Keratinocyte (primary cell): Measurements from ENCODE around the gene RRAGC. TPM values are rescaled to one million over a fixed set of nuclear protein-coding genes. Genes with fewer than 3 reads are reported as not detected.

Experiments
- DNase-seq: peaks from one replicate; pipeline ENCODE4 v3.0.0-alpha.2; 2011; ENCODE audit warnings: low read depth, missing footprints, low spot score
- FAIRE-seq: peaks from 2 replicates; lab custom pipeline; 2011; peaks lifted over from hg19 to GRCh38; lab: Jason Lieb, UNC
- H2AFZ ChIP-seq: 2 replicates; pipeline ENCODE4 v1.6.0; 2012; ENCODE audit warnings: low read length, control low read depth, inconsistent platforms; ENCODE audit not compliant: control insufficient read depth
- H3K27ac ChIP-seq: 2 replicates; pipeline ENCODE4 v1.5.1; 2011; ENCODE audit warnings: low read length; ENCODE audit not compliant: control insufficient read depth, insufficient read depth
- H3K27me3 ChIP-seq: 3 replicates; pipeline ENCODE4 v1.6.0; 2011; ENCODE audit warnings: low read length; ENCODE audit not compliant: control insufficient read depth, insufficient read depth; ENCODE audit errors: extremely low read depth
- H3K36me3 ChIP-seq, 2 experiments: 2 replicates in 1 of 2; 3 replicates in 1 of 2; pipeline ENCODE4 v1.5.1; 2011; ENCODE audit warnings: low read length in 2 of 2, mild to moderate bottlenecking in 1 of 2; ENCODE audit not compliant: control insufficient read depth in 2 of 2, insufficient read depth in 2 of 2; ENCODE audit errors: extremely low read depth in 1 of 2
- H3K4me1 ChIP-seq: 3 replicates; pipeline ENCODE4 v1.5.1; 2011; ENCODE audit warnings: low read length; ENCODE audit not compliant: control insufficient read depth, insufficient read depth; ENCODE audit errors: extremely low read depth
- H3K4me2 ChIP-seq: 3 replicates; pipeline ENCODE4 v1.6.0; 2011; ENCODE audit warnings: low read depth, low read length; ENCODE audit not compliant: control insufficient read depth, insufficient read depth; ENCODE audit errors: extremely low read depth
- H3K4me3 ChIP-seq, 3 experiments: fragments of 200-600 bp in 1 of 3; sonication (generic) in 1 of 3; 2 replicates in 2 of 3; 3 replicates in 1 of 3; pipeline ENCODE4 v1.5.1; 2011 to 2016; ENCODE audit warnings: low read length in 3 of 3, mild to moderate bottlenecking in 3 of 3, control low read depth in 2 of 3, inconsistent platforms in 1 of 3, low read depth in 1 of 3, mixed read lengths in 1 of 3, mixed run types in 1 of 3, moderate library complexity in 1 of 3; ENCODE audit not compliant: control insufficient read depth in 2 of 3, insufficient read depth in 2 of 3; ENCODE audit errors: extremely low read depth in 1 of 3
- H3K79me2 ChIP-seq: 2 replicates; pipeline ENCODE4 v1.6.0; 2012; ENCODE audit warnings: low read length; ENCODE audit not compliant: control insufficient read depth, insufficient read depth
- H3K9ac ChIP-seq: 3 replicates; pipeline ENCODE4 v1.6.0; 2011; ENCODE audit warnings: low read length; ENCODE audit not compliant: control insufficient read depth, insufficient read depth; ENCODE audit errors: extremely low read depth
- H3K9me1 ChIP-seq: 3 replicates; pipeline ENCODE4 v1.6.0; 2011; ENCODE audit warnings: low read length; ENCODE audit not compliant: control insufficient read depth, insufficient read depth; ENCODE audit errors: extremely low read depth
- H3K9me3 ChIP-seq: 2 replicates; pipeline ENCODE4 v1.5.1; 2012; ENCODE audit warnings: low read depth, low read length; ENCODE audit not compliant: control insufficient read depth
- H4K20me1 ChIP-seq: 3 replicates; pipeline ENCODE4 v1.6.0; 2011; ENCODE audit warnings: low read length; ENCODE audit not compliant: control insufficient read depth, insufficient read depth; ENCODE audit errors: extremely low read depth
- CTCF ChIP-seq, 3 experiments: IDR thresholded peaks in 1 of 3; conservative IDR thresholded peaks in 1 of 3; optimal IDR thresholded peaks in 1 of 3; 2 replicates in 2 of 3; 3 replicates in 1 of 3; pipeline versions ENCODE3 to v1.5.1; 2011; ENCODE audit warnings: low read length in 3 of 3, mild to moderate bottlenecking in 3 of 3, moderate library complexity in 2 of 3, control low read depth in 1 of 3, inconsistent platforms in 1 of 3; ENCODE audit not compliant: insufficient read depth in 2 of 3; ENCODE audit errors: extremely low read depth in 1 of 3
- EZH2 ChIP-seq: IDR thresholded peaks from one replicate; pipeline ENCODE4 v1.6.1; 2012; ENCODE audit warnings: inconsistent platforms, mild to moderate bottlenecking, low read length, moderate library complexity
- dilution Hi-C: fragments of 300-500 bp; cut with MboI; formaldehyde crosslinking; loops from one replicate; pipeline ENCODE4 v1.7.0; 2020; ENCODE audit warnings: low sequenced_read_pairs; ENCODE audit not compliant: extremely low pct_ligation_motif_present
- polyA plus RNA-seq, 5 experiments: library from polyadenylated mRNA; depleted of rRNA in 3 of 5; stranded (reverse) in 3 of 5; stranded (forward) in 1 of 5; unstranded in 1 of 5; fragments of >200 nt; gene quantifications; 1 replicate in 1 of 5; 2 replicates in 3 of 5; 3 replicates in 1 of 5; pipeline versions ENCODE4 v1.2.1 to v1.2.3, GENCODE V29; 2011 to 2012; ENCODE audit warnings: missing spikeins in 2 of 5, low read depth in 1 of 5, low replicate concordance in 1 of 5

The RRAGC gene
- polyA plus RNA-seq, 1 donor (not counting 4 experiments of a cell fraction or from before 2014, with no cell fraction given): 37.8 TPM

GRCh38 chr1:38806090-38806489 is 53.5 kb downstream of the RRAGC start:
- no peaks in the 10 kb centered on the region for H3K79me2 ChIP-seq

DNA sequence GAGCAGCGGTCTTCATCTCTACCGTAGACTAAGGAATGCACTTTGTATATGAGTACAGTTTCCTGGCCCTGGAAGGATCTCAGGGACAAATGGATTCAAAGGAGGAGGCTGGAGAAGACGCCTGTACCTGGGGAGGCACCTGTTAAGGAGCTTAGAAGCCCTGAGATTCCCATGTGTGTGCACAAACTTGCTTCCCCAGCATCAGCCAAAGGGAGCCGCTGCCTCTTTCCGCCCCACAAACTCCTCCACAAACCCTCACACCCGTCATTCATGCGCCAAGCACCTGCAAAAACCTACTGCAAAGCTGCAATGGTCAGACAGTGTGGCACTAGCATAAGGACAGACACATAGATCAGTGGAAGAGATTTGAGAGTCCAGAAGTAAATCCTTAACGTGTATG is 54.5 kb downstream of the RRAGC start:
- Histone ChIP-seq H3K4me3 (no peak overlapping the region), H3K9me1 (no peaks in the 10 kb centered on the region), H3K36me3 (no peaks in the 10 kb centered on the region), H3K4me2 (no peak overlapping the region), H3K9me3 (no peaks in the 10 kb centered on the region), H4K20me1 (no peaks in the 10 kb centered on the region), H3K27me3 (peaks cover 50% of the 10 kb centered on the region), H3K9ac (no peak overlapping the region), H3K4me1 (peaks cover 3% of the 10 kb centered on the region), H3K79me2 (no peaks in the 10 kb centered on the region), H3K27ac (no peak overlapping the region), H2AFZ (no peak overlapping the region)
- no peak for DNase-seq
- FAIRE-seq: no peak
- TF ChIP-seq EZH2 (peak; percentile 40), CTCF (optimal IDR thresholded peaks at IDR 0.05 in 1 of 3, IDR thresholded peaks at IDR 0.05 in 1 of 3, conservative IDR thresholded peaks at IDR 0.05 in 1 of 3; ENCODE audit: extremely low read depth in 1 of 3, insufficient read depth in 2 of 3, low read length in 3 of 3) (no peak)
- dilution Hi-C loops: loop anchor here (25.0 kb wide), 1 partner anchor 268 kb away; no protein-coding TSS in a partner anchor

More at GRCh38 chr1:38806090-38806489, 53.5 kb downstream of the RRAGC start:
- Histone ChIP-seq H3K4me1 (peaks cover 3% of the 10 kb centered on the region), H4K20me1 (no peaks in the 10 kb centered on the region), H3K9ac (no peak overlapping the region), H3K27ac (no peak overlapping the region), H3K36me3 (no peaks in the 10 kb centered on the region), H2AFZ (no peak overlapping the region), H3K9me3 (no peaks in the 10 kb centered on the region), H3K27me3 (peaks cover 56% of the 10 kb centered on the region), H3K4me3 (no peak overlapping the region), H3K4me2 (no peak overlapping the region), H3K9me1 (no peaks in the 10 kb centered on the region)
- no peak for TF ChIP-seq CTCF (optimal IDR thresholded peaks at IDR 0.05 in 1 of 3, IDR thresholded peaks at IDR 0.05 in 1 of 3, conservative IDR thresholded peaks at IDR 0.05 in 1 of 3; ENCODE audit: extremely low read depth in 1 of 3, insufficient read depth in 2 of 3, low read length in 3 of 3)
- TF ChIP-seq EZH2: no peak
- FAIRE-seq: no peak
- dilution Hi-C loops: loop anchor here (25.0 kb wide), 1 partner anchor 269 kb away; no protein-coding TSS in a partner anchor
- DNase-seq: no peak
